ENCODE results near the gene FBXL22.

DNA sequence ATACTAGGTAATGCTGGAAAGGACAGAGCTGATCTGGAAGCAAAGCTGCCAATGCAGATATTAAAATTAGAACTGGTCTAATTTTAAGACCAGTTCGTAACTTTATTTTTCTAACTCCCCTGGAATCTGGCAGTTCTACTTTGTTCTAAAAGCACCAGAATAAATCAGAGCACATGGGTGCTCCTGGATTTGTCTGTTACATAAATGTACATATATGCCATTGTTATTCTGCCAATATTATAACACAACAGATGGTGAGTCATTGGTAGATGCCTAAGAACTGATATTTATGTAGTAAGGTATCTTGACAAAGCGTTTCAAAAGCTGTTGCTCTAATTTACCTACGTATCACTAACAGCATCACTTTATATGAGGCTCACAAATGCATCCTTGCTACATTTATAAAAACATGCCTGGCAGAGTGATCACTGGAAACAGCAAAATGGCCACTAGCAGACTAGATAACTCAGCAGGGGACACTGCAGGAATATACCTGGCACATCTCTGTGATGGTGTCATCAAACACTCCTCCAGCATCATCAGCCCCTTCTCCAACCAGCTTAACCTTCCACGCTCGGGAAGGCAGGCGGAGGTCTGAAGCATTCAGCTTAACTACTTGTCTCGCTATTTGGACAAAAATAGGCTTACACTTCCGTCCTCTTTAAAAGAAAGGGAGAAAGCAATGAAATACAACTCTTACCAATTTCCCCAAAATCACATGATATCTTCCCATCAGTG, 26.2 kb downstream of the FBXL22 start:
- TF ChIP-seq POLR2AphosphoS5 (IDR thresholded peaks at IDR 0.05; ENCODE audit: low read depth, low read length) (no peak), CBX5 (IDR thresholded peaks at IDR 0.05; ENCODE audit: low read depth, low read length) (no peak), JUN (IDR thresholded peaks at IDR 0.05; ENCODE audit: low read depth, low read length) (no peak), EGR1 (IDR thresholded peaks at IDR 0.05; ENCODE audit: borderline replicate concordance, low read depth, low read length) (no peak), POLR2A (IDR thresholded peaks at IDR 0.05; ENCODE audit: control extremely low read depth in 1 of 2, low read depth in 2 of 2, low read length in 2 of 2) (no peak), TAF1 (IDR thresholded peaks at IDR 0.05; ENCODE audit: low read depth, low read length) (no peak), KDM1A (IDR thresholded peaks at IDR 0.05; ENCODE audit: borderline replicate concordance, low read length) (no peak), SIN3A (conservative IDR thresholded peaks at IDR 0.05 in 1 of 2, IDR thresholded peaks at IDR 0.05 in 1 of 2; ENCODE audit: low read depth in 1 of 2, low read length in 2 of 2) (no peak), CHD2 (IDR thresholded peaks at IDR 0.05; ENCODE audit: low read length) (no peak), EZH2 (IDR thresholded peaks at IDR 0.05; ENCODE audit: low read depth, low read length, severe bottlenecking) (no peak), TEAD4 (IDR thresholded peaks at IDR 0.05; ENCODE audit: low read depth, low read length) (no peak)
- TF ChIP-seq, protein P1, sequence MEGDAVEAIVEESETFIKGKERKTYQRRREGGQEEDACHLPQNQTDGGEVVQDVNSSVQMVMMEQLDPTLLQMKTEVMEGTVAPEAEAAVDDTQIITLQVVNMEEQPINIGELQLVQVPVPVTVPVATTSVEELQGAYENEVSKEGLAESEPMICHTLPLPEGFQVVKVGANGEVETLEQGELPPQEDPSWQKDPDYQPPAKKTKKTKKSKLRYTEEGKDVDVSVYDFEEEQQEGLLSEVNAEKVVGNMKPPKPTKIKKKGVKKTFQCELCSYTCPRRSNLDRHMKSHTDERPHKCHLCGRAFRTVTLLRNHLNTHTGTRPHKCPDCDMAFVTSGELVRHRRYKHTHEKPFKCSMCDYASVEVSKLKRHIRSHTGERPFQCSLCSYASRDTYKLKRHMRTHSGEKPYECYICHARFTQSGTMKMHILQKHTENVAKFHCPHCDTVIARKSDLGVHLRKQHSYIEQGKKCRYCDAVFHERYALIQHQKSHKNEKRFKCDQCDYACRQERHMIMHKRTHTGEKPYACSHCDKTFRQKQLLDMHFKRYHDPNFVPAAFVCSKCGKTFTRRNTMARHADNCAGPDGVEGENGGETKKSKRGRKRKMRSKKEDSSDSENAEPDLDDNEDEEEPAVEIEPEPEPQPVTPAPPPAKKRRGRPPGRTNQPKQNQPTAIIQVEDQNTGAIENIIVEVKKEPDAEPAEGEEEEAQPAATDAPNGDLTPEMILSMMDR (IDR thresholded peaks at IDR 0.05; ENCODE audit: control extremely low read depth in 1 of 3, insufficient read depth in 1 of 3, low read depth in 1 of 3, low read length in 3 of 3): no peak
- TF ChIP-seq, protein P2, sequence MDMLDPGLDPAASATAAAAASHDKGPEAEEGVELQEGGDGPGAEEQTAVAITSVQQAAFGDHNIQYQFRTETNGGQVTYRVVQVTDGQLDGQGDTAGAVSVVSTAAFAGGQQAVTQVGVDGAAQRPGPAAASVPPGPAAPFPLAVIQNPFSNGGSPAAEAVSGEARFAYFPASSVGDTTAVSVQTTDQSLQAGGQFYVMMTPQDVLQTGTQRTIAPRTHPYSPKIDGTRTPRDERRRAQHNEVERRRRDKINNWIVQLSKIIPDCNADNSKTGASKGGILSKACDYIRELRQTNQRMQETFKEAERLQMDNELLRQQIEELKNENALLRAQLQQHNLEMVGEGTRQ (IDR thresholded peaks at IDR 0.05; ENCODE audit: low read length): no peak

Data from H1 (cell line).